Sigmoid colon (tissue), 4 donors: ENCODE measurements around the gene CCDC138.

Experiments
- CTCF ChIP-seq, 4 experiments: fragments of 450-650 bp in 3 of 4; fragments of 200-600 bp in 1 of 4; IDR thresholded peaks; one replicate each; pipeline ENCODE4 v1.5.1; 2016 to 2019; ENCODE audit warnings: antibody characterized with exemption in 4 of 4, mild to moderate bottlenecking in 3 of 4, moderate library complexity in 2 of 4
- EP300 ChIP-seq, 4 donors: sonication (generic); formaldehyde crosslinking; IDR thresholded peaks; one replicate each; pipeline ENCODE4 v1.6.1; 2017; ENCODE audit warnings: antibody characterized with exemption in 4 of 4
- POLR2A ChIP-seq, 2 donors: fragments of 450-650 bp; IDR thresholded peaks; one replicate each; pipeline ENCODE4 v1.6.1; 2016; ENCODE audit warnings: antibody characterized with exemption in 2 of 2, mild to moderate bottlenecking in 2 of 2, moderate library complexity in 2 of 2

- no peak for TF ChIP-seq EP300 (IDR thresholded peaks at IDR 0.05)
- no peak for TF ChIP-seq CTCF (IDR thresholded peaks at IDR 0.05)
- TF ChIP-seq POLR2A (IDR thresholded peaks at IDR 0.05): no peak
Measured at GRCh38 chr2:108823286-108823685, 36.7 kb downstream of the CCDC138 start.
